ENCODE data around the gene GBX1.

- no peak for TF ChIP-seq CTCF (IDR thresholded peaks at IDR 0.05)
- no peak for TF ChIP-seq AFF4 (CRISPR knock-in tag; IDR thresholded peaks at IDR 0.05; ENCODE audit: borderline replicate concordance)
These were observed 63.5 kb downstream of the GBX1 start for GRCh38 chr7:151103973-151104372.
